Neural crest cell (in vitro differentiated cells): ENCODE measurements around the gene MYOF. TPM values are rescaled to one million over a fixed set of nuclear protein-coding genes. Genes with fewer than 3 reads are reported as not detected.

Experiments used
- DNase-seq: peaks from one replicate; pipeline ENCODE4 v3.0.0; 2021; ENCODE audit warnings: low read depth, mixed read lengths, low spot score
- H3K27ac Mint-ChIP-seq: one replicate; pipeline ENCODE4 v1.8.0; 2021; ENCODE audit warnings: mild to moderate bottlenecking, mixed read lengths; ENCODE audit not compliant: unreplicated experiment
- H3K27me3 Mint-ChIP-seq: 2 replicates; pipeline ENCODE4 v1.8.0; 2021; ENCODE audit warnings: low read depth, mild to moderate bottlenecking, mixed read lengths
- H3K36me3 Mint-ChIP-seq: 2 replicates; pipeline ENCODE4 v1.8.0; 2021; ENCODE audit warnings: low read depth, mild to moderate bottlenecking, mixed read lengths
- H3K4me1 Mint-ChIP-seq: 2 replicates; pipeline ENCODE4 v1.8.0; 2021; ENCODE audit warnings: mixed read lengths
- H3K4me3 Mint-ChIP-seq: one replicate; pipeline ENCODE4 v1.8.0; 2021; ENCODE audit warnings: mild to moderate bottlenecking, mixed read lengths
- H3K9me3 Mint-ChIP-seq: 2 replicates; pipeline ENCODE4 v1.8.0; 2021; ENCODE audit warnings: mixed read lengths
- CTCF ChIP-seq: fragments of 200-600 bp; sonication (generic); conservative IDR thresholded peaks from 2 replicates; pipeline ENCODE4 v1.5.0; 2021; ENCODE audit warnings: antibody characterized with exemption, mild to moderate bottlenecking
- total RNA-seq: library from RNA; stranded (reverse); gene quantifications from 2 replicates; pipeline ENCODE4 v1.2.1, GENCODE V29; 2021

Gene MYOF
- total RNA-seq, 1 donor from 2014 or later, result 4.0 TPM

GRCh38 chr10:93269281-93269680 lies 212.9 kb downstream of the MYOF start:
- H3K9me3 Mint-ChIP-seq, result peaks cover 10% of the 10 kb centered on the region
- DNase-seq, result no peak
- no peaks in the 10 kb centered on the region for H3K27me3 Mint-ChIP-seq
- no peak overlapping the region for H3K27ac Mint-ChIP-seq
- H3K4me3 Mint-ChIP-seq, result no peak overlapping the region
- no peak for TF ChIP-seq CTCF
- no peaks in the 10 kb centered on the region for H3K36me3 Mint-ChIP-seq
- peaks cover 9% of the 10 kb centered on the region for H3K4me1 Mint-ChIP-seq

GRCh38 chr10:93268021-93268420 lies 214.1 kb downstream of the MYOF start:
- Mint-ChIP-seq H3K27me3 (no peaks in the 10 kb centered on the region), H3K4me1 (peaks cover 6% of the 10 kb centered on the region), H3K9me3 (peaks cover 10% of the 10 kb centered on the region), H3K36me3 (no peaks in the 10 kb centered on the region), H3K4me3 (no peak overlapping the region), H3K27ac (no peak overlapping the region)
- no peak for TF ChIP-seq CTCF
- DNase-seq, result no peak

GRCh38 chr10:93267521-93267920 lies 214.6 kb downstream of the MYOF start:
- DNase-seq, result no peak
- H3K36me3 Mint-ChIP-seq, result no peaks in the 10 kb centered on the region
- no peaks in the 10 kb centered on the region for H3K27me3 Mint-ChIP-seq
- no peak overlapping the region for H3K4me3 Mint-ChIP-seq
- no peak for TF ChIP-seq CTCF
- H3K27ac Mint-ChIP-seq, result no peak overlapping the region
- peaks cover 10% of the 10 kb centered on the region for H3K9me3 Mint-ChIP-seq
- peaks cover under 1% of the 10 kb centered on the region for H3K4me1 Mint-ChIP-seq

GRCh38 chr10:93266858-93267257 lies 215.3 kb downstream of the MYOF start:
- Mint-ChIP-seq H3K36me3 (no peaks in the 10 kb centered on the region), H3K4me3 (no peak overlapping the region)

GRCh38 chr10:93261961-93262610 lies 220.0 kb downstream of the MYOF start:
- H3K4me1 Mint-ChIP-seq, result no peaks in the 10 kb centered on the region
- no peaks in the 10 kb centered on the region for H3K27me3 Mint-ChIP-seq
- H3K4me3 Mint-ChIP-seq, result no peak overlapping the region
- H3K27ac Mint-ChIP-seq, result no peak overlapping the region
- no peak for TF ChIP-seq CTCF
- no peaks in the 10 kb centered on the region for H3K36me3 Mint-ChIP-seq
- H3K9me3 Mint-ChIP-seq, result no peaks in the 10 kb centered on the region
- no peak for DNase-seq

More at GRCh38 chr10:93266858-93267257, 215.3 kb downstream of the MYOF start:
- H3K9me3 Mint-ChIP-seq, result peaks cover 10% of the 10 kb centered on the region
- no peak for DNase-seq
- no peaks in the 10 kb centered on the region for H3K27me3 Mint-ChIP-seq
- no peak overlapping the region for H3K27ac Mint-ChIP-seq
- no peak for TF ChIP-seq CTCF
- no peaks in the 10 kb centered on the region for H3K4me1 Mint-ChIP-seq
